ENCODE measurements around the gene ULK2.
"Not testable (repeated sequence)": the region's sequence is repeated elsewhere in the genome, so short reads cannot be mapped to it uniquely, and the experiment has no call there.

ULK2 gene

GRCh38 chr17:19867329-19868078 is at the start of gene ULK2:
Gene ULK2 (minus strand): TSS chr17:19867936. CDS start chr17:19867417, 519 bp downstream.
- DNase-seq: peak; percentile 54

DNA sequence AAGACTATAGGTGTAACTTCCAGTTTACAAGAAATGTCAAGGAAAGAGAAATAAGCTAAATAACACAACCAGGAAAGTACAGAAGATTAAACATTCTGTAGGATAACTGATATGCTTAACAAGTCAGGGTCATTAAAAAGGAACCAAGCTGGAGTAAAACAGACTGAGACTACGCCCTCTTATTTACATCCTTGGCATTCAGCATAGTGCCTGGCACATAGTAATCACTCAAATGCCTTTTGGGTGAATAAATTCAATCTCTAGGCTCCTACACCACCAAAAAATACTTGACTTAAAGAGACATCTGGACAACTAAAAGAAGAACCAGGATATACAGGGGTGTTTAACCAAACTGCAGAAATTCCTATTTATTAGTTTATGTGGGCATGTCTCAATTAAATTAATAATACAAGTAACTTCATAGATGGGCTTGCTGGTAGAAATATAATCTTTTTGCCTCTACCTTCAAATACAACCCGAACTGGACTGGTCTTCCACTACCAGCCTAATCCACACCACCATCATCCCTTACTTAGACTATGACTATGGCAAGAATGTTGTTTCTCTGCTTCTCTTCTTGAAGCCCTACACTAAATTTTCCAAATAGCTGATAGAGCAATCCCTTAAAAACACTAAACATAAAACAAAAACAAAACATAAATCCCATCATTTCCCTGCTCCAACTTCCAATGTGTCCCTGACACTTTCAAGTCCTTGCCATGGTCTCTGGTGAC is 47.7 kb upstream of the ULK2 start:
- no peak for DNase-seq

DNA sequence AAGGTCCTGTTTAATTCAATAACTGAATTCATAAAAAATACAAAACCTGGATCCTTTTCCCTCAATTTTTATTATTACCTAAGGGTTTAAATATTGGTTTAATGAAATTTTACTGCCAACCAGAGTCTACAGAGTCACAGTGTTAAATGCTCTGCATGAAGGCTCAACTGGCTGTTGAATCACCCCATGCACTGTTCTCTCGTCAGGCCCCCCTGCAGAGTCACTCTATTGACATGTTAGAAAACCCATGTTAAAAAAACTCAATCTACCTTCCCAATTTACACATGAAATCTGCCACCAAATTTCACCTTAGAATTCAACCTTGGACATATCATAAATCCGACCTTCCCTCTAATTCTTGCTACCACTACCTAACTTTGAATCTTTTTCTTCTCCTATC is 43.3 kb upstream of the ULK2 start:
- no peak for DNase-seq

- DNase-seq: no peak
Observed at GRCh38 chr17:19909139-19909538, 41.4 kb upstream of the ULK2 start.

GRCh38 chr17:19905502-19905901 is 37.8 kb upstream of the ULK2 start:
- no peak for DNase-seq

DNA sequence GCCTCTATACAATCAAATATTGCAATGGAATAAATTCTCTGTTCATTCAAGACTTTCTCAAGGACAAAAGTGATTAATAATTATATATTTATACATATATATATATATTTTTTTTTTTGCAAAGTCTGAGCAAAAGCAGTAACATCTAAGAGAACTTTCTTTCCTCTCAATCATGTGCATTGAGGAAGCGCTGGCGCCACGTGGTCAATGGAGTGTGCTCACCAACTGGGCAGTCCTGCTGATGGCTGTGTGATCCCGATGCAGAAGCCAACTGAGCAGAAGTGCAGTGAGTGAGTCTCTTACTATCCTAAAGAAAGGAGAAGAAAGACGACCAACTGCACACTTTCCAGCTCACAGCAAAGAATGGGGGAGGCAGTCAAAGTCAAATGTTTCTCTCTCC is 37.2 kb upstream of the ULK2 start:
- DNase-seq: no peak

DNA sequence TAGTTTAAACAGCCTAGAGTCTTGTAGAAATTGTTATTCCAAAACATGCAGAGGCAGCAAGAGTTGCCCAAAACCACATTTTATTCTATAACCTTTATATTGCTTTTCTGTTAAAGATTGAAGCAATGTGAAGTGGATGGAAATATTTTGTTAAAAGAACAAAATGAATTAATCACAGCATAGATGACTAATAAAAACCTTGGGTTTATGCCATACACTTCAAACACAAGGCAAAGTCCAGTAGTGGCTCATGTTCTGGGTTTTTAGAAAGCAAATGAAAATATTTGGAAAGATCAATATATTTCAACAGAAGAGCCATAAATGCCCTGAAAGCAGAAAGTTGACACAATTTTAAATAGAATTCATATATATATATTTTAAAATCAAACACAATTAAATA is 36.7 kb upstream of the ULK2 start:
- no peak for DNase-seq

DNA sequence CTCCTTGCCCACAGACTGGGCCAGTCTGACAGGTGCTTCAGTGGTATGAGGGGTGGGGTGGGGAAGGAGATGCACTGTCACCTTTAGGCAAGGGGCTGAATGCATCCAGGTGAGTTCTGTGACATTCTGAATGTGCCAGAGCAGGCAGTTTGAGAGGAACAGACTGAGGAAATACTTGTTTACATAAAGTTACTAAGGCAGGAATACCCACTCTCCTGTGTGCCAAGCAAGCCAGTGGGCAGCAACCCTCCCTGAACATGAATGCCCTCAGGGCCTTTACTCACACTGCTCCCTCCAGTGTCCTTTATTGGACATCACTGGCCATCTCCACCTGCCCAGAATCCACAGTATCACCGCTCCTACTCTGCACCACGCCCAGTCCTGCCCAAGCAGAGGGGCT is 33.1 kb upstream of the ULK2 start:
- no peak for DNase-seq

GRCh38 chr17:19897903-19898302 is 30.2 kb upstream of the ULK2 start:
- no peak for DNase-seq

- no peak for DNase-seq
Observed at GRCh38 chr17:19897090-19897837, 29.5 kb upstream of the ULK2 start.

DNA sequence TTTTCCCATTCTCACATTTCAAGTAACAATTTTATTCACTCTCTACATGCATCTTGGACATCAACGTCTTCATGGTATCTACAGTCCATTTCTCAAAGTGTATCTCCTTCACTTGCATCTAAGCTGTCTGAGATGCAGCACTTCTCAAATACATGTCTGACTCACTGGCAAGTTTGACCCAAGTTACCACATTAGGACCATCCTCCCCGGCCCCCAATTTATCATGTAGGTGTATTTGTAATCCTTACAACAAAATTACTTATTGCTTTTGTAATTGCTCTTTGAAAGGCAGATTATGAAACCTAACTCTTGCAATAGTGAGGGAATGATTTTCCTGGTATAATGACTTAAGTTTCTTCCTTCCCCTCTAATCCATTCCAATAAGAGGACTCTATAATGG is 28.9 kb upstream of the ULK2 start:
- no peak for DNase-seq

DNA sequence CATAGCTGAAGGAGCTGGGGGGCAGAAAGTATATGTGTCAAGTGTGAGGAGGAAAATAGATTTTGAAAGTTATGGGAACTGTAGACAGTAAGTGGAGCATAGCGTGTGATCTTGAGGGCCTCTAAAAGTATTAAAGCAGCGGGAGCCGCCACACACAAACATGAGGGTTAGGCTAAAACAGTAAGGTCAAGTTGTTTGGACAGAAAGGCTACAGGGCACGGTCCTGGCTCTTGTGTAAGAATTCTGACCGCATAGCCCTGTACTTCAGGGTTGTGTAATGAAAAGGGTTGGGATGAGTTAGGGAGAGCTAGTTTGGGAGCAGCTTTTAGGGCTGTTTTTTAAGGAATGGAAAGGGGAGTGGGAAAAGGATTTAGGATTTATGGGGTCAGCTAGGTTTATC is 22.8 kb upstream of the ULK2 start:
- not testable (repeated sequence) for DNase-seq

- not testable (repeated sequence) for DNase-seq
Observed at GRCh38 chr17:19890001-19890400, 22.3 kb upstream of the ULK2 start.

DNA sequence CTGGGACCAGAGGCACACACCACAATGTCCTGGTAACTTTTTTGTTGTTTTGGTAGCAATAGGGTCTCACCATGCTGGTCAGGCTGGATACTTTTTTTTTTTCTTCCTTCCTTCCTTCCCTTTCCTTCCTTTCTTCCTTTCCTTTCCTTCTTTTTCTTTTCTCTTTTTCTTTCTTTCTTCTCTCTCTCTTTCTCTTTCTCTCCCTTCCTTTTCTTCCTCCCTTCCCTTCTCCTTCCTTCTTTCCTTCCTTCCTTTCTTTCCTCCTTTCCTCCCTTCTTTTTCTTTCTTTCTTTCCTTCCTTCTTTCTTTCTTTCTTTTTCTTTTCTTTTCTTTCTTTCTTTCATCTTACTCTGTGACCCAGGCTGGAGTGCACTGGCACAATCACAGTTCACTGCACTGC is 18.4 kb upstream of the ULK2 start:
- DNase-seq: no peak

DNA sequence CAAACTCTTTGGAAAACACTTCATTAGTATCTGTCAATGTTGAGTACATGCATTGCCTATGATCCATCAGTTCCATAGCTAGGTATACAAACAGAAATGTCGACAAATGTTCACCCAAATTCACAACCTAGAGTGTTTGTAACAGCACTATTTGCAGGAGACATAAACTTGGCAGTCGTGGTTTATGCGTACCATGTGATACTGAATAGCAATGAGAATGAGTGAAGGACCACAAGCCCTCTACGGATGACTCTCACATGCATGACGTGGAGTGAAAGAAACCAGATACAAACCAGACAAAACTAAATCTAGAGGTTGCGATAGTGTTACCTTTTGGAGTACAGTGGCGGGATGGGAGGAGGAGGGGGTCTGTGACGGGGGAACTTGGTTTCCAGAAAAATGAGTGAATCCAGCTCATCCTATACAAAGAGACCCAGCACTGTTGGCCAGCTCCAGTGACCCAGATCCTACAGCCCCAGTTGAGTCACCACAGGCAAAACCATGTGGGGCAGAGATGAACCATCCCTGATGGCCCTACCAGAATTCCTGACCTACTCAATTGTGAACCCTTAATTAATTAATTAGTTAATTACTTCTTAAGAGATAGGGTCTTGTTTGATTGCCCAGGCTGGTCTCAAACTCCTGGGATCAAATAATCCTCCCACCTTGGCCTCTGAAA is 15.9 kb upstream of the ULK2 start:
- no peak for DNase-seq

GRCh38 chr17:19880393-19880792 is 12.7 kb upstream of the ULK2 start:
- no peak for DNase-seq

GRCh38 chr17:19877364-19877945 is 9.7 kb upstream of the ULK2 start:
- DNase-seq: no peak

DNA sequence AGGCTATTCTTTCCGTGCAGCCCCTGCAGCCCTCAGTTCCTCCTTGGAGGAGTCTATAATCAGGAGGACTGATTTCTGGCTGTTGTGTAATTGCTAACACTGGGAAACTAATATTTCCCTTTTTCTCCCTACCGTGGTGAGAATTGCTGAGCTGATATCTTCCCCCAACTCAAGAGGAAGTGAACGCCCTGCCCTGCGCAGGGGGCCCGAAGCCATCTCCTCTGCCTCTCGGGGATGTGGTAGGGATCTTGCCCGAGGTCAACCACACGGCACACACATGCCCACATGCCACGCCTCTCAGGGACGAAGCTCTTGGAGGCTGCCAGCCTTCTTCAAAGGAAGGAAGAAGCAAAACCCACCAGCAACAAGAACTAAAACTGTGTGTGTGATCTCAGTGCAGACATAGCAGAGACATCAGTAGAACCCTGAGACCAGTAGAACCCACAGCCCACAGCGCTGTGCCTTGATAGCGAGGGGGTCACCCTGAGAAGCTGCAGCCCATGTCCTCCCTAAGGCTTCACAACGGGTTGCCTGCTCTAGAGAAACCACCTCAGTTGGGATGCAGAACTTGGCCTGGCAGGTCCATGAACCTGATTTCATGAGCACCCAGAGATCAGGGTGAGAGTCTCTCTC is 8.9 kb upstream of the ULK2 start:
- peak; percentile 58 for DNase-seq

DNA sequence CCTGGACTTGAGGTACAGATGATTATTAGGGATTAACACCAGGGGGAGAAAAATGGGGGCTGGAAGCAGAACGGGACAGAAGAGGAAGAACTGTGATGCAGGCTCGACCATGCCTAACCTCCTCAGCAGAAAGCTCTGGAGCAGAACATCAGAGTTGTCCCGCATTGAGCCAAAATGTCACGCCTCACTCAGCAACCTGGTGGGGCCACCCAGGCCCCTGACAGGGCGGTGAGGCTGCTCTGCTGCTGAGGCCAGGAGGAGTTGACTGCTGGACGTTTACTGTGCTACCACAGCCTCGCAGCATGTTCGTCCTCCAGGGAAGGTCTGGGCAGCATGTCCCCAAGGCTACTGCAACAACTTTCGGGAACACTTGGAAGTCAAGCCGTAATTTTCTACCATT is 6.5 kb upstream of the ULK2 start:
- DNase-seq: no peak

DNA sequence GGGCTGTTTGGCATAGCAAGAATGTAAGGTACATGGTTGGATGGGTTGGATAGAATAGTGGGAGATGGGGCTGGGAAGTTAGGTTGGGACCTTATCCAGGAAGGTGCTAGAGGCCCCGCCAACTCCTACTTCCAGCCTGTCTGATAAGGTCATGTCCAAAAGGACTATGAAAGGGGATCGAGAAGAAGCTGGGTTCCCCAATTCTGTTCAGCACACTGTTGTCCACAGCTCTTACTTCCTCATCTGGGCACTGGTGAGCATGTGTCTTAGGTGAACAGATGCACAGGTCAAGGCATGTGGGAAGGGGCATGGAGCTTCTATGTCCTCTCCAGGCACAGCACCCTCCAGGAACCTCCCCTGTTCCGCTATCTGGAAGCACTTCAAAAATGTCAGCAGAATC is 5.6 kb upstream of the ULK2 start:
- no peak for DNase-seq

DNA sequence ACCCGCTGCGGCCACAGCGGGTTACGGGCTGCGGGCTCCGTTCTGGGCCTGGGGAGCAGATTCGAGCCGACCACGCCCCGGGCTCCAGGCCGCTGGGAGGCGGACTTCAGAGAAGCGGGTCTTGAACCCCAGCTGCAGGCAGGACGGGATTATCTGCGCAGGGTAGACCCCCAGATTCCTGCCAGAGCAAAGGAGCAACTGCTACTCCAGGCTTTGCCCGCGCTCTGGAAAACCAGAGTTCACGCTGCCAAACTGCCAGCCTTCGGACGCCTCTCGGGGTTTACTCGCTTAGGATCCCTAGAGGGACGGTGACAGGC is 301 bp upstream of the ULK2 start:
- DNase-seq: no peak

DNA sequence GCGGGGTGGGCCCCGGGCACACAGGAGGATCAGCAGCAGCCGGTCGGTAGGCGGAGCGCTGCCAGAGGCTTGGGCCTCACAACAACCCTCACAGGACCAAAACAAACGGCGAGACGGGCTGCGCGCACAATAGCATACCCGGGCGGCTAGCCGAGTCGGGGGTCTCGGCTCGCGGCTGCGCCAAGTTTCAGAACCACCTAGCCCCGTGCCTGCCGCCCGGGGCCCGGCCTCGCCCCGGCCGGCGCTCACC is 732 bp downstream of the ULK2 start:
- DNase-seq: peak; percentile 52

DNA sequence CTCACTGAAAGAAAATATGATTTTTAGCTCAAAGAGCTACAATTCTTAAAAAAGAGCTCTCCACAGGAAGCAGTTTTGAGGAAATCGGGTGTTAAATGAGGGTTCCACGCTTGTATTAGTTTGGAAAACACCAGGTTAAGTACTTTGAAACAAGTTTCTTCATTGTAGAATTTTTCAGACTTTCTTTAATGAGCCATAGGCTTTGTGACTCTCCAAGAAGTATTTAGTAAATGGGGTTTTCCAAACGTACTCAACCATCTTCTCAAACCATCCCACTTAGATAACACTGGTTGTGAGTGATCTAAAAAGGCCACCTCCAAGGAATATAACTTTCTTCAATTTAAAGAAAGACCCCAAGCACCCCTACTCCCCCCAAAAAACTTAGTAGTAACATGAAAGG is 2.7 kb downstream of the ULK2 start:
- no peak for DNase-seq
